ENCODE results near the gene OSTN.

Gene OSTN

DNA sequence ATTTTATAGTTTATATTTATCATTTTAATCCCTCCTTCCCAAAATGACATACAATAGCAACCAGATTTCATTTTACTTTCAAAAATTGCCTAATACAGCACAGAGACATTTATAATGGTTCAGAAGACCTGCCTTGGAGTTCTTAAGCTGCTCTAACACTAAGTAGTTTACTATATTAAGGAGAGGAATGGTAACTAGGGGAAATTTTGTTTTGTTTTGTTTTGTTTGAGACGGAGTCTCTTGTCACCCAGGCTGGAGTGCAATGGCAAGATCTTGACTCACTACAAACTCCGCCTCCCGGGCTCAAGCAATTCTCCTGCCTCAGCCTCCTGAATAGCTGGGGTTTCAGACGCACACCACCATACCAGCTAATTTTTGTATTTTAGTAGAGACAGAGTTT is 107.4 kb downstream of the OSTN start:
- DNase-seq (ENCODE audit: low read depth in 1 of 2, low spot score in 1 of 2) = no peak

- no peak for DNase-seq (ENCODE audit: low read depth in 1 of 2, low spot score in 1 of 2)
Measured at GRCh38 chr3:191307341-191307740, 108.3 kb downstream of the OSTN start.

DNA sequence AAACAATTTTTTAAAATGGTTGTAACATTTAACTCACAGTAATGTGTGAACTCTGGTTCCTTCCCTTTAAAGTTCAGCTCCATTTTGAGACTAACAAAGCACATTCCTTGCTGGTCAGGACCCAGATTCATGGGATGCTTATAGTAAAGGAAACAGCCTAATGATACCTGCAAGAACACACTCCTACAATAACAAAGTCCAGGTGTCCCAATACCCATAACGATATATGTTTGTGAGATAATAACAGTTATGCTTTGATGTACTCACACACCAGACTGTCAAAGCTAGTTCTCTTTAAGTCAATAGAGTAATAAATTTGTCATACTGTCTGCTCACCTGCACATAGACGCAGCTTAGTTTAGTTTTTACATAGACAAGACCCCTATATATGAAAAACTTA is 114.3 kb downstream of the OSTN start:
- DNase-seq (ENCODE audit: low read depth in 1 of 2, low spot score in 1 of 2) = no peak

DNA sequence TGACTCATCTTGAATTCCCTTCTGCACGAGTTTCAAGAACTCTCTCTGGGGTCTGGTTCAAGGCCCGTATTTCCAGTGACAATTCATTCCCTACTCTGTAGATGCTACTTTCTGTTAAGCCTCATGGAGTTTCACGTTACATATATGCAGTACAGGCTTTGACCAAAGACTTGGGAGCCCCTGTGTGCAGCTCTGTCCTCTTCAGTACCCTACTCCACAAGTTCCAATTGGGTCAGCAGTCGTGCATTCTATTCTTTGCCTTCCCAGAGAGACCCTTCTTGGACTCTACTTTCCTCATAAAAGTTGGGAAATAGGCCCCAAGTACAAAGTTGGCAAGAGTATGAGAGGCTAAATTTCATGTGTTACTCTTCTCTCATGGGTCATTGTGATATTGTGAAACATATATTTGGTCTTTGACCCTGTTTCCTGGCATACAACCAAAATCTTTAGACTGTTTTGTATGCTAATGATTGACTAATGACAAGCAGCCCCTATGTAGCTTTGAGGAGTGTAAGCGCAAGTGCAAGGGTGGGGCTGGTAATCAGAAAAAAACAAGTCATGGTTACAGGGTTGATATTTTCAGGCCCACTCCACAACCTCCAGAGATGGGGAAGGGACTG is 115.2 kb downstream of the OSTN start:
- DNase-seq (ENCODE audit: low read depth in 1 of 2, low spot score in 1 of 2) = no peak
